ENCODE data around the gene FARP1.

The FARP1 gene

GRCh38 chr13:98372876-98373275 is 230.0 kb downstream of the FARP1 start:
- Histone ChIP-seq H3K27me3 (no peaks in the 10 kb centered on the region), H3K9me3 (no peaks in the 10 kb centered on the region), H3K4me1 (ENCODE audit: control insufficient read depth in 1 of 2, insufficient read depth in 1 of 2, low read depth in 1 of 2, low read length in 1 of 2) (no peaks in the 10 kb centered on the region), H3K27ac (no peak overlapping the region), H3K36me3 (no peaks in the 10 kb centered on the region), H3K4me3 (ENCODE audit: low read depth in 1 of 2, low read length in 1 of 2) (no peak overlapping the region)
- TF ChIP-seq CTCF (IDR thresholded peaks at IDR 0.05): no peak

GRCh38 chr13:98374750-98375149 is 231.9 kb downstream of the FARP1 start:
- H3K36me3 ChIP-seq: no peaks in the 10 kb centered on the region
- no peak overlapping the region for H3K27ac ChIP-seq
- no peaks in the 10 kb centered on the region for H3K27me3 ChIP-seq
- no peaks in the 10 kb centered on the region for H3K9me3 ChIP-seq
- H3K4me1 ChIP-seq (ENCODE audit: control insufficient read depth in 1 of 2, insufficient read depth in 1 of 2, low read depth in 1 of 2, low read length in 1 of 2): no peaks in the 10 kb centered on the region
- no peak overlapping the region for H3K4me3 ChIP-seq (ENCODE audit: low read depth in 1 of 2, low read length in 1 of 2)
- TF ChIP-seq CTCF (IDR thresholded peaks at IDR 0.05): no peak

GRCh38 chr13:98377635-98378378 is 234.9 kb downstream of the FARP1 start:
- no peak for TF ChIP-seq CTCF (IDR thresholded peaks at IDR 0.05)
- no peak overlapping the region for H3K4me3 ChIP-seq (ENCODE audit: low read depth in 1 of 2, low read length in 1 of 2)
- H3K36me3 ChIP-seq: no peaks in the 10 kb centered on the region
- no peaks in the 10 kb centered on the region for H3K4me1 ChIP-seq (ENCODE audit: control insufficient read depth in 1 of 2, insufficient read depth in 1 of 2, low read depth in 1 of 2, low read length in 1 of 2)
- no peak overlapping the region for H3K27ac ChIP-seq
- peaks cover 1% of the 10 kb centered on the region for H3K27me3 ChIP-seq
- no peaks in the 10 kb centered on the region for H3K9me3 ChIP-seq

- Histone ChIP-seq H3K36me3 (no peaks in the 10 kb centered on the region), H3K4me3 (ENCODE audit: low read depth in 1 of 2, low read length in 1 of 2) (no peak overlapping the region), H3K27me3 (peaks cover 43% of the 10 kb centered on the region), H3K4me1 (ENCODE audit: control insufficient read depth in 1 of 2, insufficient read depth in 1 of 2, low read depth in 1 of 2, low read length in 1 of 2) (no peaks in the 10 kb centered on the region), H3K27ac (no peak overlapping the region), H3K9me3 (no peaks in the 10 kb centered on the region)
- TF ChIP-seq CTCF (IDR thresholded peaks at IDR 0.05): no peak
Measured at GRCh38 chr13:98384739-98385138, 241.8 kb downstream of the FARP1 start.

GRCh38 chr13:98385606-98386005 is 242.7 kb downstream of the FARP1 start:
- Histone ChIP-seq H3K9me3 (no peaks in the 10 kb centered on the region), H3K4me3 (ENCODE audit: low read depth in 1 of 2, low read length in 1 of 2) (no peak overlapping the region), H3K4me1 (ENCODE audit: control insufficient read depth in 1 of 2, insufficient read depth in 1 of 2, low read depth in 1 of 2, low read length in 1 of 2) (no peaks in the 10 kb centered on the region), H3K36me3 (no peaks in the 10 kb centered on the region), H3K27ac (no peak overlapping the region), H3K27me3 (peaks cover 46% of the 10 kb centered on the region)
- no peak for TF ChIP-seq CTCF (IDR thresholded peaks at IDR 0.05)

Measured in neutrophil (primary cell).